CD14-positive monocyte (primary cell): ENCODE results near the gene TNNT2. TPM values are rescaled to one million over a fixed set of nuclear protein-coding genes. Genes with fewer than 3 reads are reported as not detected.

ENCODE experiments used
- DNase-seq, 3 donors: peaks; one replicate each; pipeline ENCODE4 v3.0.0-alpha.2; 2011 to 2022
- H2AFZ ChIP-seq: 2 replicates; pipeline ENCODE4 v1.6.0; 2012; ENCODE audit warnings: mild to moderate bottlenecking, low read depth, low read length, inconsistent platforms; ENCODE audit not compliant: insufficient read depth, poor library complexity, severe bottlenecking
- H3K27ac ChIP-seq, 2 donors: 1 replicate in 1 of 2; 2 replicates in 1 of 2; pipeline ENCODE4 v1.5.1; 2012 to 2013; ENCODE audit warnings: low read length in 2 of 2, control low read depth in 1 of 2, inconsistent platforms in 1 of 2, low read depth in 1 of 2, mild to moderate bottlenecking in 1 of 2
- H3K27me3 ChIP-seq, 2 donors: one replicate each; pipeline versions ENCODE4 v1.6.0 to v1.6.1; 2011 to 2013; ENCODE audit warnings: low read length in 2 of 2; ENCODE audit not compliant: control insufficient read depth in 2 of 2, insufficient read depth in 2 of 2
- H3K36me3 ChIP-seq, 2 donors: replicated peaks in 1 of 2; 1 replicate in 1 of 2; 2 replicates in 1 of 2; pipeline versions ENCODE4 v1.5.1 to v1.6.1; 2012 to 2013; ENCODE audit warnings: low read length in 2 of 2, control low read depth in 1 of 2, inconsistent platforms in 1 of 2, mild to moderate bottlenecking in 1 of 2; ENCODE audit not compliant: insufficient read depth in 2 of 2, control insufficient read depth in 1 of 2
- H3K4me1 ChIP-seq, 2 donors: 1 replicate in 1 of 2; 2 replicates in 1 of 2; pipeline versions ENCODE4 v1.5.1 to v1.6.1; 2012 to 2013; ENCODE audit warnings: low read length in 2 of 2, control low read depth in 1 of 2, inconsistent platforms in 1 of 2, mild to moderate bottlenecking in 1 of 2, moderate library complexity in 1 of 2; ENCODE audit not compliant: insufficient read depth in 2 of 2, control insufficient read depth in 1 of 2
- H3K4me2 ChIP-seq: replicated peaks from 2 replicates; pipeline ENCODE3; 2012; ENCODE audit warnings: low read length, moderate library complexity, mild to moderate bottlenecking; ENCODE audit not compliant: poor library complexity, severe bottlenecking; ENCODE audit errors: extremely low read depth
- H3K4me3 ChIP-seq, 3 experiments: fragments of 200-600 bp in 1 of 3; sonication (generic) in 1 of 3; replicated peaks in 1 of 3; 1 replicate in 2 of 3; 2 replicates in 1 of 3; pipeline ENCODE4 v1.5.1; 2011 to 2013; ENCODE audit warnings: low read length in 3 of 3, mild to moderate bottlenecking in 3 of 3, control low read depth in 2 of 3, low read depth in 2 of 3, inconsistent platforms in 1 of 3, moderate library complexity in 1 of 3
- H3K79me2 ChIP-seq: 2 replicates; pipeline ENCODE4 v1.6.0; 2012; ENCODE audit warnings: mild to moderate bottlenecking, control low read depth, inconsistent platforms, low read length, moderate library complexity; ENCODE audit not compliant: insufficient read depth
- H3K9ac ChIP-seq: 2 replicates; pipeline ENCODE4 v1.6.0; 2017; ENCODE audit warnings: low read length, mild to moderate bottlenecking; ENCODE audit not compliant: insufficient read depth, poor library complexity, severe bottlenecking
- H3K9me3 ChIP-seq, 2 donors: replicated peaks in 1 of 2; 1 replicate in 1 of 2; 2 replicates in 1 of 2; pipeline versions ENCODE4 v1.5.1 to v1.6.1; 2012 to 2013; ENCODE audit warnings: low read length in 2 of 2, control low read depth in 1 of 2; ENCODE audit not compliant: control insufficient read depth in 1 of 2, insufficient read depth in 1 of 2
- H4K20me1 ChIP-seq: 2 replicates; pipeline ENCODE4 v1.6.0; 2012; ENCODE audit warnings: mild to moderate bottlenecking, low read length, control low read depth, moderate library complexity; ENCODE audit not compliant: insufficient read depth
- H3K27ac Mint-ChIP-seq, 7 donors: one replicate each; pipeline ENCODE4 v1.8.0; 2020; ENCODE audit warnings: mild to moderate bottlenecking in 7 of 7, mixed read lengths in 7 of 7, moderate library complexity in 6 of 7, inconsistent platforms in 2 of 7
- H3K27me3 Mint-ChIP-seq, 3 donors: one replicate each; pipeline ENCODE4 v1.8.0; 2021 to 2022; ENCODE audit warnings: low read depth in 3 of 3, mild to moderate bottlenecking in 3 of 3, mixed read lengths in 3 of 3, moderate library complexity in 3 of 3, inconsistent platforms in 1 of 3
- H3K36me3 Mint-ChIP-seq, 2 donors: one replicate each; pipeline ENCODE4 v1.8.0; 2020; ENCODE audit warnings: mixed read lengths in 2 of 2, inconsistent platforms in 1 of 2, mild to moderate bottlenecking in 1 of 2
- H3K4me1 Mint-ChIP-seq: one replicate; pipeline ENCODE4 v1.8.0; 2020; ENCODE audit warnings: mild to moderate bottlenecking, mixed read lengths
- H3K4me3 Mint-ChIP-seq, 2 donors: one replicate each; pipeline ENCODE4 v1.8.0; 2020; ENCODE audit warnings: mild to moderate bottlenecking in 2 of 2, mixed read lengths in 2 of 2, moderate library complexity in 1 of 2
- H3K9me3 Mint-ChIP-seq, 7 donors: one replicate each; pipeline ENCODE4 v1.8.0; 2020 to 2022; ENCODE audit warnings: mixed read lengths in 7 of 7, mild to moderate bottlenecking in 6 of 7, moderate library complexity in 6 of 7, inconsistent platforms in 2 of 7
- CTCF ChIP-seq: fragments of 200-600 bp; IDR thresholded peaks from one replicate; pipeline ENCODE4 v1.8.0; 2022; ENCODE audit warnings: antibody characterized with exemption, mild to moderate bottlenecking
- WGBS: methylation state at CpG from one replicate; pipeline ENCODE4 v1.1.5; 2013; ENCODE audit warnings: missing lambda C conversion rate; ENCODE audit not compliant: insufficient coverage; 5-methylcytosine and 5-hydroxymethylcytosine counted together
- intact Hi-C, 2 donors: fragments of 100-400 bp; cut with micrococcal nuclease; formaldehyde crosslinking; loops; one replicate each; pipeline versions ENCODE4 v1.15.0 to v1.15.1; 2023
- polyA plus RNA-seq, 3 donors: library from polyadenylated mRNA; depleted of rRNA in 1 of 3; unstranded in 2 of 3; stranded (reverse) in 1 of 3; fragments of 300-500 nt in 2 of 3; fragments of >200 nt in 1 of 3; fragmentation: Illumina TruSeq in 2 of 3; gene quantifications; 1 replicate in 2 of 3; 2 replicates in 1 of 3; pipeline ENCODE4 v1.2.3, GENCODE V29; 2012 to 2021

Gene TNNT2
- polyA plus RNA-seq, 3 donors: not detected

GRCh38 chr1:201374364-201374763 is 3.1 kb downstream of the TNNT2 start:
- no peak overlapping the region for H3K27ac ChIP-seq
- Mint-ChIP-seq H3K27me3 (peaks cover 9 to 26% (median 12%) of the 10 kb centered on the region in 3 donors), H3K4me1 (no peaks in the 10 kb centered on the region), H3K4me3 (no peak overlapping the region), H3K36me3 (no peaks in the 10 kb centered on the region), H3K27ac (no peak overlapping the region), H3K9me3 (no peaks in the 10 kb centered on the region)
- H3K36me3 ChIP-seq: no peaks in the 10 kb centered on the region
- no peaks in the 10 kb centered on the region for H3K9me3 ChIP-seq
- no peak overlapping the region for H3K4me3 ChIP-seq
- H2AFZ ChIP-seq: no peak overlapping the region
- H4K20me1 ChIP-seq: no peaks in the 10 kb centered on the region
- WGBS: 0% methylated on average over 1 of the region's 7 CpGs
- no peaks in the 10 kb centered on the region for H3K79me2 ChIP-seq
- H3K4me2 ChIP-seq: no peak overlapping the region
- intact Hi-C loops: no loop called here
- peaks cover 0 to 5% of the 10 kb centered on the region in 2 donors for H3K27me3 ChIP-seq
- no peaks in the 10 kb centered on the region for H3K4me1 ChIP-seq
- no peak for DNase-seq
- TF ChIP-seq CTCF: no peak
- no peak overlapping the region for H3K9ac ChIP-seq

- Mint-ChIP-seq H3K27ac (no peak overlapping the region), H3K36me3 (no peaks in the 10 kb centered on the region), H3K9me3 (no peaks in the 10 kb centered on the region), H3K27me3 (peaks cover 9 to 26% (median 16%) of the 10 kb centered on the region in 3 donors), H3K4me1 (no peaks in the 10 kb centered on the region), H3K4me3 (no peak overlapping the region)
- no peak for DNase-seq
- Histone ChIP-seq H3K27ac (no peak overlapping the region), H3K9ac (no peak overlapping the region), H3K9me3 (no peaks in the 10 kb centered on the region), H3K36me3 (no peaks in the 10 kb centered on the region), H3K4me3 (no peak overlapping the region), H3K4me2 (no peak overlapping the region), H4K20me1 (no peaks in the 10 kb centered on the region), H3K4me1 (no peaks in the 10 kb centered on the region), H2AFZ (no peak overlapping the region), H3K79me2 (no peaks in the 10 kb centered on the region), H3K27me3 (peaks cover 0 to 5% of the 10 kb centered on the region in 2 donors)
- 82% methylated on average over 5 of the region's 6 CpGs for WGBS
- intact Hi-C loops: no loop called here
- no peak for TF ChIP-seq CTCF
Observed at GRCh38 chr1:201371792-201372191, 5.7 kb downstream of the TNNT2 start.
